ENCODE measurements around the gene MMP11. TPM values are rescaled to one million over a fixed set of nuclear protein-coding genes. Genes with fewer than 3 reads are reported as not detected.

MMP11 gene
- total RNA-seq, 1 donor from 2014 or later, result 1.9 TPM

GRCh38 chr22:23801886-23802377 is 29.3 kb downstream of the MMP11 start:
- ATAC-seq (no peak), DNase-seq (no peak)
- Histone ChIP-seq H3K9me3 (no peaks in the 10 kb centered on the region), H3K4me3 (no peak overlapping the region), H3K27me3 (no peaks in the 10 kb centered on the region), H3K36me3 (peaks cover 86% of the 10 kb centered on the region), H3K27ac (no peak overlapping the region), H3K4me1 (no peaks in the 10 kb centered on the region)
- TF ChIP-seq CTCF (IDR thresholded peaks at IDR 0.05), result no peak
- intact Hi-C loops (cut with DNase I), result no loop called here

DNA sequence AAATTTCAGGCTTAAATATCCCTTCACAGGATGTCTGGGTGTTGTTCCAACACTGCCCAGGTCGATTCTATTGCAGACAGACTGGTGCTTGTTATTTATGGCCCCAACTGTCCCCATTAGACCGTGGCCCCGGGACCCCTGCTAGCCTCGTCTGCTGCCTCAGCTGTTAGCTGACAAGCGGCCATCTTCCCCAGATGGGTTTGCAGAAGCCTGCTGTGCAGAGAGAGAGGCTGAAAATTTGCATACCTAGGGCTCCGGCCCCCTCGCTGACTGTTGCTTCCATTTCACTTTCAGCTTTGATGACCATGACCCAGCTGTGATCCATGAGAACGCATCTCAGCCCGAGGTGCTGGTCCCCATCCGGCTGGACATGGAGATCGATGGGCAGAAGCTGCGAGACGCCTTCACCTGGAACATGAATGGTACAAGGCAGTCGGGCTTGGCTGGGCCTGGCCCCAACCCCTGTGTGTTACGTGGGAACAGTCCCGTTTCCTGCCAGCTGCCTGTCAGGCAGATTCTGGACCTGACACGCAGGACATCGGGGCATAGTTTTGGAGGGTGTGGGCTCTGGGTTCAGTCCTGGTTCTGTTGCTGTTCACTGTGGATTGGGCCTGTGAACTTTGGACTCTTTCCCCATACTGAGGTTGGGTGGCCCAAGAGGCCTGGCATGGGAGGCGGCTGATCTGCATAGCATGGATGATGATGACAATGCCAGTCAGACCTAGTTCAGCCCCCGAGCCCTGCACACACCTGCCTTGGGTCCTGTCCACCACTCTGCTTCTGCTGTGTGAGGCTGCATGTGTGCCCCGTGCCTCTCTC is 30.6 kb downstream of the MMP11 start:
- no peak overlapping the region for H3K4me3 ChIP-seq

GRCh38 chr22:23804781-23805291 is 32.2 kb downstream of the MMP11 start:
- H3K36me3 ChIP-seq, result peaks cover 77% of the 10 kb centered on the region
- no peak for TF ChIP-seq CTCF (IDR thresholded peaks at IDR 0.05)
- no peak overlapping the region for H3K4me3 ChIP-seq
- no peak for ATAC-seq
- no peaks in the 10 kb centered on the region for H3K9me3 ChIP-seq
- H3K4me1 ChIP-seq, result no peaks in the 10 kb centered on the region
- DNase-seq, result no peak
- no peaks in the 10 kb centered on the region for H3K27me3 ChIP-seq
- no peak overlapping the region for H3K27ac ChIP-seq
- intact Hi-C loops (cut with DNase I), result no loop called here

More for the DNA sequence above, 30.6 kb downstream of the MMP11 start:
- DNase-seq, result no peak
- Histone ChIP-seq H3K27ac (no peak overlapping the region), H3K36me3 (peaks cover 87% of the 10 kb centered on the region), H3K9me3 (no peaks in the 10 kb centered on the region), H3K4me1 (no peaks in the 10 kb centered on the region), H3K27me3 (no peaks in the 10 kb centered on the region)
- no peak for ATAC-seq
- intact Hi-C loops (cut with DNase I), result no loop called here
- no peak for TF ChIP-seq CTCF (IDR thresholded peaks at IDR 0.05)

DNA sequence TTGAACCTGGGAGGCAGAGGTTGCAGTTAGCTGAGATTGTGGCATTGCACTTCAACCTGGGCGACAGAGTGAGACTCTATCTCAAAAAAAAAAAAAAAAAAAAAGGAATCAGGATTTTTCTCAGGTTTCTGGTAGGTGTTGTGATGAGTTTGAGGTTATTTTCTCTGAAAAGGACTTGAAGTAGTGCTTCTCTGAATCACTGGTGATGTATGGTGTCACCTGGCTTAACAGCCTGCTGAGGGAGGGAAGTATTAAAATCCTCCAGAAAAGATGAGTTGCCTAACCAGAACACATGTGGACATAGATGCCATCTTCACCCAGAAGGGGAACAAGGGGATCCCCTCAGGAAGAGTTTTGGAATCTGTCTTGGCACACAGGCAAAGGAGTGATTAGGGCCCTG is 34.2 kb downstream of the MMP11 start:
- H3K27ac ChIP-seq, result no peak overlapping the region
- H3K36me3 ChIP-seq, result peaks cover 76% of the 10 kb centered on the region

GRCh38 chr22:23812378-23812777 is 39.7 kb downstream of the MMP11 start:
- intact Hi-C loops (cut with DNase I), result no loop called here
- peaks cover 56% of the 10 kb centered on the region for H3K36me3 ChIP-seq
- no peak for TF ChIP-seq CTCF (IDR thresholded peaks at IDR 0.05)

More for the DNA sequence above, 34.2 kb downstream of the MMP11 start:
- no peak for ATAC-seq
- Histone ChIP-seq H3K4me3 (no peak overlapping the region), H3K4me1 (no peaks in the 10 kb centered on the region), H3K9me3 (no peaks in the 10 kb centered on the region), H3K27me3 (no peaks in the 10 kb centered on the region)
- intact Hi-C loops (cut with DNase I), result no loop called here
- TF ChIP-seq CTCF (IDR thresholded peaks at IDR 0.05), result no peak
- DNase-seq, result no peak

More at GRCh38 chr22:23812378-23812777, 39.7 kb downstream of the MMP11 start:
- H3K27me3 ChIP-seq, result no peaks in the 10 kb centered on the region
- no peak overlapping the region for H3K4me3 ChIP-seq
- ATAC-seq, result no peak
- H3K9me3 ChIP-seq, result no peaks in the 10 kb centered on the region
- no peak overlapping the region for H3K27ac ChIP-seq
- DNase-seq, result no peak
- H3K4me1 ChIP-seq, result no peaks in the 10 kb centered on the region

All from upper lobe of right lung (tissue), 1 donor.